H1 (cell line): ENCODE data around the gene ANXA2. TPM values are rescaled to one million over a fixed set of nuclear protein-coding genes. Genes with fewer than 3 reads are reported as not detected.

Experiments
- BRCA1 ChIP-seq: IDR thresholded peaks from 2 replicates; pipeline ENCODE4 v1.6.1; 2012; ENCODE audit warnings: low read depth, low read length, improper control_type of control experiment
- KDM4A ChIP-seq: IDR thresholded peaks from one replicate; pipeline ENCODE4 v1.7.1; 2012; ENCODE audit warnings: low read depth, mild to moderate bottlenecking, moderate library complexity, low read length, inconsistent platforms; ENCODE audit not compliant: severe bottlenecking
- MAFK ChIP-seq: IDR thresholded peaks from 2 replicates; pipeline ENCODE4 v1.6.1; 2012; ENCODE audit warnings: low read depth, mild to moderate bottlenecking, improper control_type of control experiment, low read length
- NANOG ChIP-seq: IDR thresholded peaks from 2 replicates; pipeline ENCODE4 v1.6.1; 2011; ENCODE audit warnings: low read length, low read depth, mild to moderate bottlenecking, inconsistent platforms; ENCODE audit not compliant: insufficient read depth, poor library complexity, severe bottlenecking
- RXRA ChIP-seq: IDR thresholded peaks from 2 replicates; pipeline ENCODE4 v1.6.1; 2011; ENCODE audit warnings: low read depth, mild to moderate bottlenecking, low read length, moderate library complexity; ENCODE audit not compliant: insufficient read depth
- polyA plus RNA-seq, 7 experiments: library from polyadenylated mRNA; depleted of rRNA in 3 of 7; stranded (reverse) in 5 of 7; unstranded in 2 of 7; fragments of >200 nt in 5 of 7; fragments of 200-250 nt in 2 of 7; gene quantifications; 1 replicate in 5 of 7; 2 replicates in 1 of 7; 4 replicates in 1 of 7; pipeline versions ENCODE4 v1.2.1 to v1.2.3, GENCODE V29; 2011 to 2013; ENCODE audit warnings: missing spikeins in 2 of 7, mixed read lengths in 2 of 7
- total RNA-seq: library from RNA; stranded (reverse); fragmentation: NEBNext Ultra II Directional; extraction: Animal tissue kit (Norgen Biotek cat#: 25700); gene quantifications from 2 replicates; pipeline ENCODE4 v1.2.1, GENCODE V29; 2021

The ANXA2 gene
- total and polyA plus RNA-seq, 2 of the 8 experiments (the other 6 are each of a cell fraction or from before 2014, with no cell fraction given), result 178 to 217 TPM

- TF ChIP-seq MAFK (no peak), NANOG (no peak), BRCA1 (no peak), RXRA (no peak), KDM4A (no peak)
Measured at GRCh38 chr15:60373745-60374144, 24.0 kb downstream of the ANXA2 start (continued).
